Testis (tissue), 3 donors: ENCODE measurements around the gene JADE2. TPM values are rescaled to one million over a fixed set of nuclear protein-coding genes. Genes with fewer than 3 reads are reported as not detected.
A peak's percentile ranks its signal among the peaks of the same experiment; 100 is the strongest.

Source experiments
- DNase-seq: peaks from one replicate; pipeline ENCODE4 v3.0.0-alpha.2; 2019
- H3K27ac ChIP-seq, 2 donors: fragments of 200-600 bp; sonication (generic); one replicate each; pipeline ENCODE4 v1.5.1; 2019
- H3K27me3 ChIP-seq: fragments of 200-600 bp; sonication (generic); one replicate; pipeline ENCODE4 v1.5.1; 2019
- H3K36me3 ChIP-seq: fragments of 200-600 bp; sonication (generic); one replicate; pipeline ENCODE4 v1.5.1; 2017; ENCODE audit warnings: low read depth; ENCODE audit errors: missing control alignments
- H3K4me1 ChIP-seq: fragments of 200-600 bp; sonication (generic); one replicate; pipeline ENCODE4 v1.5.1; 2019
- H3K4me3 ChIP-seq, 2 donors: fragments of 200-600 bp; sonication (generic); one replicate each; pipeline ENCODE4 v1.5.1; 2017 to 2019
- H3K9me3 ChIP-seq: fragments of 200-600 bp; sonication (generic); one replicate; pipeline ENCODE4 v1.5.1; 2017
- CTCF ChIP-seq, 3 experiments: fragments of 450-650 bp in 2 of 3; fragments of 200-600 bp in 1 of 3; sonication (generic) in 1 of 3; IDR thresholded peaks; one replicate each; pipeline ENCODE4 v1.5.1; 2016 to 2019; ENCODE audit warnings: antibody characterized with exemption in 3 of 3, mild to moderate bottlenecking in 2 of 3, moderate library complexity in 1 of 3
- POLR2A ChIP-seq: fragments of 450-650 bp; IDR thresholded peaks from one replicate; pipeline ENCODE4 v1.6.1; 2017; ENCODE audit warnings: antibody characterized with exemption, mild to moderate bottlenecking, moderate library complexity
- WGBS, 2 donors: methylation state at CpG; one replicate each; pipeline ENCODE4 v1.1.5; 2018; 5-methylcytosine and 5-hydroxymethylcytosine counted together
- intact Hi-C: fragments of 100-400 bp; cut with DNase I; formaldehyde crosslinking; loops from one replicate; pipeline ENCODE4 v1.15.1; 2023; ENCODE audit warnings: low total_unique reads
- polyA plus RNA-seq: library from polyadenylated mRNA; stranded (reverse); fragments of 350-450 nt; fragmentation: Illumina TruSeq; extraction: RNeasy Lipid Tissue Mini Kit (QIAGEN cat#74804); gene quantifications from one replicate; pipeline ENCODE4 v1.2.3, GENCODE V29; 2014; ENCODE audit warnings: low read depth, low replicate concordance; ENCODE audit not compliant: insufficient read depth
- total RNA-seq, 2 donors: library from RNA; depleted of rRNA; stranded (reverse); fragments of >200 nt; gene quantifications; one replicate each; pipeline ENCODE4 v1.2.3, GENCODE V29; 2016

JADE2 gene
- total and polyA plus RNA-seq, 3 donors from 2014 or later, result 26.0 to 67.2 (median 54.5) TPM

DNA sequence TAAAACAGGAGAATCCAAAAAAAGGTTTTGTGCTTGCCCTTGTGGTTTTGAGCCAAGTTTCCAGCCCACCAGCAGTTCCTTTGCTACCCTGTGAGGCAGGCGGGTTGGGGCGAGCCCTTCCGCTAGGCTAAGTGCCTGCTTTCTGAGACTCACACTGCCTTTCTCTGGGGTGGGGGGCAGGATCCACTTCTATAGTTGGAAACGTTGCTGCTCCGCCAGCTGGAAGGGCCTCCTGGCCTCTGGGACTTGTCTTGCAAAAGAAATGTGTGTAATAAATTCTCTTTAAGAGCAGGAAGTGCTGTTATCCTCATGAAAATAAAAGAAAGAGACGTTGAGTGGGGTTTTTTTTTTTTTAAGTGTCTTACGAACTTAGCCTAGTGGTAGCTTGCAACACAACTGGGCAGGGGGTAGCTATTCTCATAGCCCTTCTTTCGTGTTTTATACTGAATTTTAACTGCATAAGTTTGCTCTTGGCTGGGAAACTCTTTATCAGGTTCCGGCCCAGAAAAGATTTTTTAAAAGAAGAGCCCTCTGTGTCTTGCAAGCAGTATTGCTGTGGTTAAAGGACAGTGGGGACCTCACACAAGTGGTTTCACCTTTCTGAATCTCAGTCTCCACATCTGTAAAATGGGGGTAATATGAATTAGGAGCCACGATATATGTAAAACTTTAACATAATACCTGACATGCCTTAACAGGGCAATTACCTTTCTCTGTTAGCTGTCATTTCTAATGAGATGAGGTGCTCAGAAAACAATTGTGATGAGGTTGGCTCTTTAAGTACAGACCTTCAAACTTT, 19.8 kb downstream of the JADE2 start:
- peak overlapping the region in 1 of 2 donors; percentile 23 for H3K27ac ChIP-seq
- H3K4me1 ChIP-seq, result peaks cover 6% of the 10 kb centered on the region
- no peaks in the 10 kb centered on the region for H3K9me3 ChIP-seq
- H3K36me3 ChIP-seq, result no peaks in the 10 kb centered on the region
- TF ChIP-seq CTCF (IDR thresholded peaks at IDR 0.05) (no peak), POLR2A (no peak)
- intact Hi-C loops, result no loop called here
- DNase-seq, result peak; percentile 70
- 45 to 56% methylated on average over 10 of the region's 10 CpGs for WGBS, 2 donors
- no peak overlapping the region for H3K4me3 ChIP-seq
- no peaks in the 10 kb centered on the region for H3K27me3 ChIP-seq

- Histone ChIP-seq H3K4me3 (no peak overlapping the region), H3K27ac (no peak overlapping the region), H3K9me3 (no peaks in the 10 kb centered on the region), H3K36me3 (no peaks in the 10 kb centered on the region), H3K4me1 (peaks cover 6% of the 10 kb centered on the region), H3K27me3 (no peaks in the 10 kb centered on the region)
- WGBS, 2 donors, result 65 to 82% methylated on average over 2 of the region's 2 CpGs
- TF ChIP-seq POLR2A (no peak), CTCF (IDR thresholded peaks at IDR 0.05) (no peak)
- no peak for DNase-seq
- intact Hi-C loops, result no loop called here
These were observed 21.6 kb downstream of the JADE2 start for GRCh38 chr5:134547066-134547465.

GRCh38 chr5:134547579-134547978, 22.1 kb downstream of the JADE2 start:
- Histone ChIP-seq H3K27ac (no peak overlapping the region), H3K4me3 (no peak overlapping the region), H3K9me3 (no peaks in the 10 kb centered on the region), H3K4me1 (peaks cover 6% of the 10 kb centered on the region), H3K27me3 (no peaks in the 10 kb centered on the region), H3K36me3 (no peaks in the 10 kb centered on the region)
- TF ChIP-seq POLR2A, result no peak
- intact Hi-C loops, result no loop called here
- 72 to 75% methylated on average over 2 of the region's 2 CpGs for WGBS, 2 donors
- no peak for DNase-seq

- TF ChIP-seq CTCF (IDR thresholded peaks at IDR 0.05) (no peak), POLR2A (no peak)
These were observed 22.7 kb downstream of the JADE2 start for GRCh38 chr5:134547999-134548658.

DNA sequence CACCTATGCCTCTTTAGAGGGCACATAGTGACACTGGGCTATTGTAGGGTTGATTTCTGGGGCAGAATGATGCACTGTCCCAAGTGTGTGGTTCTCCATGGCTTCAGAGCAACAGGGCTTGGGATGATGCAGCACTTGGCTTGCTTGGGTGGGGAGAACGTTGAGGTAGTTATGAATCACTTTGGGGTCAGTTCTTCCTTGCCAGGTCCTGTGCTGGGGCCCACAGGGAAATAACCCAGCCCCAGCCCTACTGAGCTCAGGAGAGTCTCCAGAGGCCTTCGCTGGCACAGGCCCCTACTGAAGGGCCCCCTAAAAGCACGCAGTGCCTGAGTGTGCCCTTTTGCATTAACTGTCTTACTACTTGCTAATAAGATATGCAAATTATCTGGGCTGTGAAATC, 24.2 kb downstream of the JADE2 start:
- intact Hi-C loops, result no loop called here
- H3K27ac ChIP-seq, result no peak overlapping the region
- TF ChIP-seq CTCF (IDR thresholded peaks at IDR 0.05), result no peak
- TF ChIP-seq POLR2A, result no peak
- no peak for DNase-seq
- WGBS, 2 donors, result 78 to 83% methylated on average over 3 of the region's 3 CpGs
- H3K4me1 ChIP-seq, result peaks cover 16% of the 10 kb centered on the region
- H3K4me3 ChIP-seq, result no peak overlapping the region
- no peaks in the 10 kb centered on the region for H3K27me3 ChIP-seq
- H3K36me3 ChIP-seq, result no peaks in the 10 kb centered on the region
- no peaks in the 10 kb centered on the region for H3K9me3 ChIP-seq

More at GRCh38 chr5:134547999-134548658, 22.7 kb downstream of the JADE2 start:
- 81 to 89% methylated on average over 10 to 13 of the region's 13 CpGs for WGBS, 2 donors
- Histone ChIP-seq H3K9me3 (no peaks in the 10 kb centered on the region), H3K36me3 (no peaks in the 10 kb centered on the region), H3K4me3 (no peak overlapping the region), H3K27ac (no peak overlapping the region), H3K4me1 (peaks cover 6% of the 10 kb centered on the region), H3K27me3 (no peaks in the 10 kb centered on the region)
- intact Hi-C loops, result no loop called here
- no peak for DNase-seq
